ENCODE results near the gene AOX1. TPM values are rescaled to one million over a fixed set of nuclear protein-coding genes. Genes with fewer than 3 reads are reported as not detected.

Gene AOX1
- total and polyA plus RNA-seq, 9 of the 15 experiments (the other 6 are each of a cell fraction or from before 2014, with no cell fraction given), result 0.10 to 0.55 (median 0.20) TPM; not detected in 6

GRCh38 chr2:200625958-200626363 is 40.1 kb downstream of the AOX1 start:
- H3K4me2 ChIP-seq (ENCODE audit: insufficient read depth, low read length), result no peak overlapping the region
- no TSS peak for BruUV-seq (replicated peaks)
- WGBS (ENCODE audit: insufficient coverage, low coverage, missing lambda C conversion rate), result 0% methylated on average over 2 of the region's 2 CpGs
- H3K79me2 ChIP-seq (ENCODE audit: control insufficient read depth, insufficient read depth, low read length), result no peaks in the 10 kb centered on the region
- no peak overlapping the region for H2AFZ ChIP-seq (ENCODE audit: low read depth, low read length)
- H3K9me1 ChIP-seq (ENCODE audit: control insufficient read depth, insufficient read depth, low read length), result no peaks in the 10 kb centered on the region
- ATAC-seq (no peak), DNase-seq (ENCODE audit: extremely low read depth in 1 of 4, low spot score in 3 of 4) (peak in 2 of 4 experiments; percentile 22 to 27), FAIRE-seq (no peak)
- POLR2A ChIA-PET, result no interaction called here
- no peaks in the 10 kb centered on the region; a peak in 1 of 5 replicates for H3K4me1 ChIP-seq (replicated peaks in 1 of 2; ENCODE audit: control insufficient read depth in 2 of 2, insufficient read depth in 2 of 2, low read length in 2 of 2)
- no peak overlapping the region for H3K27ac ChIP-seq (ENCODE audit: extremely low read depth, low read depth, low read length)
- CTCF ChIA-PET (ENCODE audit: low intra/inter-chr PET ratio), result no interaction called here
- peaks cover 0 to 6% of the 10 kb centered on the region in 2 experiments; a peak in 2 of 5 replicates for H3K27me3 ChIP-seq (ENCODE audit: control insufficient read depth in 2 of 2, insufficient read depth in 2 of 2, low read length in 2 of 2)
- no peaks in the 10 kb centered on the region for H3K36me3 ChIP-seq (ENCODE audit: control insufficient read depth, insufficient read depth, low read length)
- H3K9ac ChIP-seq (ENCODE audit: insufficient read depth in 1 of 2, low read depth in 2 of 2, low read length in 2 of 2), result no peak overlapping the region
- H4K20me1 ChIP-seq (replicated peaks; ENCODE audit: control insufficient read depth, insufficient read depth, low read length), result no peaks in the 10 kb centered on the region
- intact Hi-C loops (cut with micrococcal nuclease), result no loop called here
- H3K4me3 ChIP-seq, result no peak overlapping the region
- no peaks in the 10 kb centered on the region for H3K9me3 ChIP-seq (replicated peaks; ENCODE audit: control insufficient read depth, insufficient read depth, low read depth, low read length)
- in situ Hi-C loops (cut with MboI), result no loop called here
- TF ChIP-seq GTF2A2 (tag; IDR thresholded peaks at IDR 0.05) (no peak), U2AF2 (optimal IDR thresholded peaks at IDR 0.05; ENCODE audit: low read depth, low read length) (no peak), ZBTB43 (CRISPR knock-in tag; IDR thresholded peaks at IDR 0.05) (no peak), RBM25 (IDR thresholded peaks at IDR 0.05; ENCODE audit: low read depth, low read length, severe bottlenecking) (no peak), SAP30 (IDR thresholded peaks at IDR 0.05; ENCODE audit: borderline replicate concordance, insufficient read depth, low read depth, low read length, poor library complexity, severe bottlenecking) (no peak), ZZZ3 (IDR thresholded peaks at IDR 0.05) (no peak), SOX6 (IDR thresholded peaks at IDR 0.05) (no peak), RBM15 (IDR thresholded peaks at IDR 0.05; ENCODE audit: insufficient read depth, low read length) (no peak), MAFG (tag; conservative IDR thresholded peaks at IDR 0.05) (no peak), KHSRP (IDR thresholded peaks at IDR 0.05) (no peak), ZNF253 (CRISPR knock-in tag; conservative IDR thresholded peaks at IDR 0.05) (no peak)
- TF ChIP-seq, protein P1, sequence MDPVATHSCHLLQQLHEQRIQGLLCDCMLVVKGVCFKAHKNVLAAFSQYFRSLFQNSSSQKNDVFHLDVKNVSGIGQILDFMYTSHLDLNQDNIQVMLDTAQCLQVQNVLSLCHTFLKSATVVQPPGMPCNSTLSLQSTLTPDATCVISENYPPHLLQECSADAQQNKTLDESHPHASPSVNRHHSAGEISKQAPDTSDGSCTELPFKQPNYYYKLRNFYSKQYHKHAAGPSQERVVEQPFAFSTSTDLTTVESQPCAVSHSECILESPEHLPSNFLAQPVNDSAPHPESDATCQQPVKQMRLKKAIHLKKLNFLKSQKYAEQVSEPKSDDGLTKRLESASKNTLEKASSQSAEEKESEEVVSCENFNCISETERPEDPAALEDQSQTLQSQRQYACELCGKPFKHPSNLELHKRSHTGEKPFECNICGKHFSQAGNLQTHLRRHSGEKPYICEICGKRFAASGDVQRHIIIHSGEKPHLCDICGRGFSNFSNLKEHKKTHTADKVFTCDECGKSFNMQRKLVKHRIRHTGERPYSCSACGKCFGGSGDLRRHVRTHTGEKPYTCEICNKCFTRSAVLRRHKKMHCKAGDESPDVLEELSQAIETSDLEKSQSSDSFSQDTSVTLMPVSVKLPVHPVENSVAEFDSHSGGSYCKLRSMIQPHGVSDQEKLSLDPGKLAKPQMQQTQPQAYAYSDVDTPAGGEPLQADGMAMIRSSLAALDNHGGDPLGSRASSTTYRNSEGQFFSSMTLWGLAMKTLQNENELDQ (CRISPR knock-in tag; IDR thresholded peaks at IDR 0.05; ENCODE audit: borderline replicate concordance), result no peak
- TF ChIP-seq, protein P2, sequence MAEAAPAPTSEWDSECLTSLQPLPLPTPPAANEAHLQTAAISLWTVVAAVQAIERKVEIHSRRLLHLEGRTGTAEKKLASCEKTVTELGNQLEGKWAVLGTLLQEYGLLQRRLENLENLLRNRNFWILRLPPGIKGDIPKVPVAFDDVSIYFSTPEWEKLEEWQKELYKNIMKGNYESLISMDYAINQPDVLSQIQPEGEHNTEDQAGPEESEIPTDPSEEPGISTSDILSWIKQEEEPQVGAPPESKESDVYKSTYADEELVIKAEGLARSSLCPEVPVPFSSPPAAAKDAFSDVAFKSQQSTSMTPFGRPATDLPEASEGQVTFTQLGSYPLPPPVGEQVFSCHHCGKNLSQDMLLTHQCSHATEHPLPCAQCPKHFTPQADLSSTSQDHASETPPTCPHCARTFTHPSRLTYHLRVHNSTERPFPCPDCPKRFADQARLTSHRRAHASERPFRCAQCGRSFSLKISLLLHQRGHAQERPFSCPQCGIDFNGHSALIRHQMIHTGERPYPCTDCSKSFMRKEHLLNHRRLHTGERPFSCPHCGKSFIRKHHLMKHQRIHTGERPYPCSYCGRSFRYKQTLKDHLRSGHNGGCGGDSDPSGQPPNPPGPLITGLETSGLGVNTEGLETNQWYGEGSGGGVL (CRISPR knock-in tag; IDR thresholded peaks at IDR 0.05), result no peak
- TF ChIP-seq, protein P3, sequence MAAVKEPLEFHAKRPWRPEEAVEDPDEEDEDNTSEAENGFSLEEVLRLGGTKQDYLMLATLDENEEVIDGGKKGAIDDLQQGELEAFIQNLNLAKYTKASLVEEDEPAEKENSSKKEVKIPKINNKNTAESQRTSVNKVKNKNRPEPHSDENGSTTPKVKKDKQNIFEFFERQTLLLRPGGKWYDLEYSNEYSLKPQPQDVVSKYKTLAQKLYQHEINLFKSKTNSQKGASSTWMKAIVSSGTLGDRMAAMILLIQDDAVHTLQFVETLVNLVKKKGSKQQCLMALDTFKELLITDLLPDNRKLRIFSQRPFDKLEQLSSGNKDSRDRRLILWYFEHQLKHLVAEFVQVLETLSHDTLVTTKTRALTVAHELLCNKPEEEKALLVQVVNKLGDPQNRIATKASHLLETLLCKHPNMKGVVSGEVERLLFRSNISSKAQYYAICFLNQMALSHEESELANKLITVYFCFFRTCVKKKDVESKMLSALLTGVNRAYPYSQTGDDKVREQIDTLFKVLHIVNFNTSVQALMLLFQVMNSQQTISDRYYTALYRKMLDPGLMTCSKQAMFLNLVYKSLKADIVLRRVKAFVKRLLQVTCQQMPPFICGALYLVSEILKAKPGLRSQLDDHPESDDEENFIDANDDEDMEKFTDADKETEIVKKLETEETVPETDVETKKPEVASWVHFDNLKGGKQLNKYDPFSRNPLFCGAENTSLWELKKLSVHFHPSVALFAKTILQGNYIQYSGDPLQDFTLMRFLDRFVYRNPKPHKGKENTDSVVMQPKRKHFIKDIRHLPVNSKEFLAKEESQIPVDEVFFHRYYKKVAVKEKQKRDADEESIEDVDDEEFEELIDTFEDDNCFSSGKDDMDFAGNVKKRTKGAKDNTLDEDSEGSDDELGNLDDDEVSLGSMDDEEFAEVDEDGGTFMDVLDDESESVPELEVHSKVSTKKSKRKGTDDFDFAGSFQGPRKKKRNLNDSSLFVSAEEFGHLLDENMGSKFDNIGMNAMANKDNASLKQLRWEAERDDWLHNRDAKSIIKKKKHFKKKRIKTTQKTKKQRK (IDR thresholded peaks at IDR 0.05; ENCODE audit: borderline replicate concordance, low read depth, low read length), result no peak

Data from K562 (cell line).